ENCODE measurements around the gene CALML4.
"Not testable (repeated sequence)": the region's sequence is repeated elsewhere in the genome, so short reads cannot be mapped to it uniquely, and the experiment has no call there.

The CALML4 gene

DNA sequence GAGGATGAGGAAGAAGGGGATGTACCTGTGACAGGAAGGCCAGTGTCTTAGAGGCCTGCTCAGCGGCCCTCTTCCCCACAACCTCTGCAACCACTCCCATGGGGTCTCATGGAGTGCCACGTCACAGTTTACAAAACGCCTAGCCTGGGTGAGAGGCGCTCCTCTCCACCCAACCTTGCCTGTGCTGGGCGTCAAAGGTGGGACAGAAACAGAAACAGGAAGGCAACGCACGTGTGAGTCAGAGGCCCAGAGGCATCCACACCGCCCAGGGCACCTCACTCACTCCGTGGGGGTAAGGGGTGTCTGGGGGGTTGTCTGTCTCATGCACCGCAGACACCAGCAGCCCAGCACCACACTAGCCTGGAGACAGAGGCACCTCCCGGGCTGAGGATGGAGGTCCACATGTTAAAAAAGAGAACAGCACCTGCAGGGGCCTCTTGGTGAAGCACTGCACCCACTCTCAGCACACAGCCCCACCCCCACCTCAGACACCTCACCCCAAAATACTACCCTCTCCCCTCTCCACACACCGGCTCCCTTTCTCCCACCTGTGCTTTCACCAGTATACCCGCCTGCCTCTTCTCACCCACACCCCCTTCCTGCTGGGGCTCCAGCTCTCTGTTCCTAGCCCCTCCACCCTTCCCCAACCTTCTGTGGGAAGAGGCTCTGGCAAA is 4.7 kb upstream of the CALML4 start:
- in situ Hi-C loops (cut with HindIII; ENCODE audit: low pct_unique_long_range_greater_than_20kb, low sequenced_read_pairs), result no loop called here
- DNase-seq (ENCODE audit: low read depth in 1 of 2, low spot score in 1 of 2), result no peak

DNA sequence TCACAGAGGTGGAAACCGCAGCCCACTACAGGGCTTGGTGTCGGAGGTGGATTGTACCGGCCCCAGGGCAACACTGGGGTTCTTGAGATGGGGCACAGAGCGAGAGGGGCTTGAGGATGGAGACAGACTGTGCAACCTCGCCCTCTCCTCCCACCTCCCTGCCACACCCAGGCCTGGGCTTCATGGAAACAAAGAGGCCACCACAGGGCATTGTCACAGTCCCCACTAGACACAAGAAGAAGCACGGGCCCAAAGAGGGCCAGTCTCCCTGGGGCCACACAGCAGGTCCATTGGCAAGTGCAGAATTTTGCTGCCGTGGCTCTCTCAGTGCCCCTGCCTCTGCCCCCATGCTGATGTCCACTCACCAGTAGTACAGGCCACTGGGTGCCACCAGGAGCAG is 4.1 kb upstream of the CALML4 start:
- in situ Hi-C loops (cut with HindIII; ENCODE audit: low pct_unique_long_range_greater_than_20kb, low sequenced_read_pairs), result no loop called here
- no peak for DNase-seq (ENCODE audit: low read depth in 1 of 2, low spot score in 1 of 2)
- no peak for TF ChIP-seq JUND (IDR thresholded peaks at IDR 0.05; ENCODE audit: low read depth)

More for the DNA sequence above, 4.7 kb upstream of the CALML4 start:
- no peak for TF ChIP-seq JUND (IDR thresholded peaks at IDR 0.05; ENCODE audit: low read depth)

DNA sequence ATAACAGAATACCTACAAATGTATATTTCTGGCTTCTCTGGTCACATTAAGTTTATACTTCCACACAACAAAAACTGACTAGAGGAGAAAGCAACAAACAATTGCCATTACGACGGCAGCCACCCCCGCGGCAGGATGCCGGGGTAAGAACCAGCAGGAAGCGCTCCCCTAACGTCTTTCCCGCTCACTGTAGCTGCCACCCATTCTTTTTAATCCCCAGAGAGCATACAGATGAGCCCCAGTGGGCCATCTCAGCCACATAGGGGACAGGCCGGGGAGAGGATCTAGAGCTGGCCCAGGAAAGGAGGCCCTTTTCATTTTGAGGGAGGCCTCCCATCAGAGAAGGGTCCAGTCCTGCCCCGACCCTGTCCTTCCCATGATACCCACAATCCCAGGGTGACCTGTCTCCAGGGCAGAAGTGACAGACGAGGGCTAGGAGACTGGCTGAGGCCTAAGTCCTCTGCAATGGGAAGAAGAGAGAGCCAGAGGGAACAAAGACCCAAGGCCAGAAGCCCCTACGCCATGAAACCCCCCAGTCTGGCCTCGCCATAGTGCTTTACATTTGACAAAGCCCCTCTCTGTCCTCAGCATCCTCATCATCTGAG is 3.6 kb upstream of the CALML4 start:
- in situ Hi-C loops (cut with HindIII; ENCODE audit: low pct_unique_long_range_greater_than_20kb, low sequenced_read_pairs), result no loop called here
- no peak for TF ChIP-seq JUND (IDR thresholded peaks at IDR 0.05; ENCODE audit: low read depth)
- no peak for DNase-seq (ENCODE audit: low read depth in 1 of 2, low spot score in 1 of 2)

DNA sequence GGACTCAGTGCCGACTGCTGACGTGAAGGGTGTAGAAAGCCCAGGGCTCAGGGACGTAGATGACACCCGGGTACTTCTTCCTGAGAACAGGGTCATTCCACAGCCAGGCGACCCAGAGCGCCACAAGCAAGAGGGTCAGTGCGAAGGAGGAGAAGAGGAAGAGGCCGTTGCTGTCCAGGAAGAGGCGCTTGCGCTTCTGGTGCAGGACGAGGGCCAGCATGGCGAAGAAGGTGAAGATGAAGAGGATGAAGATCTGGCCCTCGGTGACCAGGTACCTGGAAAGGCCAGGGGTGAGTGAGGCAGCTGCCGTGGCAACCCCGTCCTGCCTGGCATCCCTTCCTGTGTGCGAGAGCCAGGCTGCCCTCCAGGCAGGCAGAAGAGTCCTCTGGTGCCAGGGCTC is 3.0 kb upstream of the CALML4 start:
- TF ChIP-seq JUND (IDR thresholded peaks at IDR 0.05; ENCODE audit: low read depth), result no peak
- no peak for DNase-seq (ENCODE audit: low read depth in 1 of 2, low spot score in 1 of 2)
- in situ Hi-C loops (cut with HindIII; ENCODE audit: low pct_unique_long_range_greater_than_20kb, low sequenced_read_pairs), result no loop called here

DNA sequence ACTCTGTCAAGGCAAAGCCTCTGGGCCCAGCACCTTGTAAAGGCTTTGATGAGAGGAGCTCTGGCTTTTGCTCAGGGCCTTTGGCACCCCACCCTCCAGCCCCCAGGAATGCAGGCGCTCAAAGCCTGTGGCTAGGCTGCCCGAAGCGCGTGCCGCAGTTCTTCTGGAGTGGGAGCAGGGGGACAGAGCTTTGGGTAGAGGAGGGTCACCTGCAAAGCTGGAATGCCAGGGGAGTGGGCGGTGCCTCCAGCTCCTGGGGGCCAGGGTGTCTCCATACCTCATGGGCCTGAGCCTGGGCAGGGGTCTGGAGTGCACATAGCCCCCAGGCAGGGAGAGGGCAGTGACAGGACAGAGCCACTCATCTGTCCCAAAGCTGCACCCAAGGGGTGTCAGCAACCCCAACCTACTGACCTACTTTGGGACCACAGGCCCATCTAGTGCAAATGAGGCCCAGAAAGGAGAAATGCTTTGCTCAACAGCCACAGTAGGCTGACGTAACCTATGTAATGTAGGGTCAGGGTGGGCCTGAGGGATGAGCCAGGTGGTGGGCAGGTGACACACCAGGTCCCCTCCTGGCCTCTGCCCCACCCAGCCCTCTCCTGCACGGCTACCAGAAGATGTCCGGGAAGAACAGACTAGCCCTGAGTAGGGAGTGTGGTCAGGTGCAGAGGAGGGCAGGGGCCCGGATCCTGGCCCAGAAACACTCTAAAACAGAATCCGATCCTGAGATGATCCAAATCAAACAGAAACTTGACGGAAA is 2.2 kb upstream of the CALML4 start:
- in situ Hi-C loops (cut with HindIII; ENCODE audit: low pct_unique_long_range_greater_than_20kb, low sequenced_read_pairs), result no loop called here
- DNase-seq (ENCODE audit: low read depth in 1 of 2, low spot score in 1 of 2), result no peak

DNA sequence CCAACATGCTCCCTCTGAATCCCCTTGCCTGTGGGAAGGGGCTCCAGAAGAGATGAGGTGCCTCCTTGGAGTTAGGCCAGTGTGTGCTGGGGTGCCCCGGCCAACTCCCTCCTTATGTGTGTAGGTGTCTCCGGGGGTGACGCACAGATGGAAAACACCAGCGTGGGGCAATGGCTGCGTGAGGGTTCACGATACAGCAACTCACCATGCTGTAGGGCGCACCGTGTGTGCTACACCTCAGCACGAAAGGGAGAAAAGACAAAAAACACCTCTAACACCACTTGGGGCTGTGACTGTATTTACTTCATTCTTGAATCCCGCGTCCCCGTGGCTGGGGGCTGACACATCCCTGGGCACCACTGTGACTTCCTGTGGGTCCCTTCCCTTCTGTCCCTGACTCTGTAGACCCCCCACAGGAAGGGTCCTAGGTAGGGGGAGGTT is 1.6 kb upstream of the CALML4 start:
- no peak for TF ChIP-seq JUND (IDR thresholded peaks at IDR 0.05; ENCODE audit: low read depth)
- no peak for DNase-seq (ENCODE audit: low read depth in 1 of 2, low spot score in 1 of 2)
- in situ Hi-C loops (cut with HindIII; ENCODE audit: low pct_unique_long_range_greater_than_20kb, low sequenced_read_pairs), result no loop called here

More for the DNA sequence above, 2.2 kb upstream of the CALML4 start:
- TF ChIP-seq JUND (IDR thresholded peaks at IDR 0.05; ENCODE audit: low read depth), result no peak

DNA sequence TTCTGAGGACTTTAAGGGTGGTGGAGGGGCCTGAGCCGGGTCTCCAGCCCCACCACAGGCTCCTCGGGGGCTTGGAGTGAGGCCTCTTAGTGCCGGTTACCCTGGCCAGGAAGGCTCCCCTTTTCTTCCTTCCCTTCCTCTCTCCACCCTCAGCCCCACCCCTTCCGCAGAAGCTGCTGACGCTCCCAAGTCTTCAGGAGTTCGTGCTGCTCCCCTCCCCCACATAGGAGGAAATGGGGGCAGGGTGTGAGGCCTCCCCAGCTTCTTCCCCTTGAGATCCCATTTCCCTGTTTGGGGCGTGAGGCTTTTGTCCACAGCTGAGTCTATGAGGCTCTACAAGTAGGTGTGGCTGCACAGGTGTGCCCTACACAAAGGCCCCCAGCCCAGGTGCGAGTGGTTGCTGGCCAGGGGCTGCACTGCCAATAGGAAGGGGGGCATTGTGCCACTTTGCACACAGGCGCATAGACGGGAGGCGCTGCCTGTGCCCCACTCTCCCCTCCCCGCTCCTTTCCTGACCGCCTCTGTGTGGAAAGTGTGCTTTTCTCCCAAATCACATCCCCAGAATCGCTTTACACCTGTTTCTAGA is 915 bp upstream of the CALML4 start:
- in situ Hi-C loops (cut with HindIII; ENCODE audit: low pct_unique_long_range_greater_than_20kb, low sequenced_read_pairs), result no loop called here
- DNase-seq (ENCODE audit: low read depth in 1 of 2, low spot score in 1 of 2), result no peak
- TF ChIP-seq JUND (IDR thresholded peaks at IDR 0.05; ENCODE audit: low read depth), result no peak

DNA sequence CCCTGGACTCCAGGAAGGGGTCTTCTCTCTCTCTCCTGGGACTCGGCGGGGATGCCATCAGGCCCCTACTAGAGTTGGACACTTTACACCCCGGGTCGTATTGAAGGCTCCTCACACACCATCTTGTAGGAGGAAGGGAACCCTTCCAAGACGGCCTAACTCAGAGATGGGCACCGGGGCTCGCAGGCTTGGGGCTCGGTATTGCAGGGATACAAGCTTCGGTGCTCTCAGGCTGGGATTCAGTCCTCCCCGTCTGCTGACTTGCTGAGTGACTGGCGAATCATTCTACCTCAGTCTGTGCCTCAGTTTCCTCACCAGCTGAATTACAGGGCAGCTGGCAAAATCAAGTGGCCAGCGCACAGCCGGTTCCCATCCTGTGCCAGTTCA is 419 bp upstream of the CALML4 start:
- no peak for DNase-seq (ENCODE audit: low read depth in 1 of 2, low spot score in 1 of 2)
- TF ChIP-seq JUND (IDR thresholded peaks at IDR 0.05; ENCODE audit: low read depth), result no peak
- in situ Hi-C loops (cut with HindIII; ENCODE audit: low pct_unique_long_range_greater_than_20kb, low sequenced_read_pairs), result no loop called here

DNA sequence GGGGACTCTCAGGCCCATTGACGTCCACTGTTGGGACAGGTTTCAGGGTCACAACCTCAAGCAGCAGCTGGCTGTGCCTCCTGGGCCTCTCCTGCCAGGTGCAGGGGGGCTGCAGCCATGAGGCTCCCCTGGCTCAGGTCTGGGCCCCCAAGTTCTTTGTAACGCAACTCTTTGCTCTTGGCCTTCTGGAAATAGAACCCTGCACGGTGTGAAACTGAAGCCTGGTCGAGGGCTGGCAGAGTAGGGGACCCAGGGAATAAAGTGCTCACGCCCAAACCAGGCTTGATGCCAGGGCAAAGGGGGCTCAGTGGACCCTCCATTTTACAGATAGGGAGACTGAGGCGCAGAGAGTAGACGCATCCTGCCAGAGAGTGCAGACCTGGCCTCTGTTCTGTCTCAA is 771 bp downstream of the CALML4 start:
- in situ Hi-C loops (cut with HindIII; ENCODE audit: low pct_unique_long_range_greater_than_20kb, low sequenced_read_pairs), result no loop called here
- TF ChIP-seq JUND (IDR thresholded peaks at IDR 0.05; ENCODE audit: low read depth), result no peak
- DNase-seq (ENCODE audit: low read depth in 1 of 2, low spot score in 1 of 2), result no peak

DNA sequence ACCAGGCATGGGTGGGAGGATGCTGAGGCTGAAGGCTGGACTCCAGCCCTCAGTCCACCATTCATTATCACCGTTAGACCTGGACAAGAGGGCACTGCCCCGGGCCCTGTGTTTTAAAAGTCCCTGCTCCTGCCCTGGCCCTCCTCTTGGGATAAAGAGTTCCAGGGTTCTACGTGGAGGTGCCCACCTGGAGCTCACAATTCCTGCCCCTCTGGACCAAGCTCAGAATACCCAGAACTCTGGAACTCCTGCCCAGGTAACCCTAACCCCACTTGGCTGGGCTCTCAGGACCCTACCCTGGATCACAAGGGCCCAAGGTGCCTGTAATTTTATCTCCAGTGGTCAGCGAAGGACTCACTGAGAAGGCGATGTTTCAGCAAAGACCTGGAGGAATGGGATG is 1.2 kb downstream of the CALML4 start:
- DNase-seq (ENCODE audit: low read depth in 1 of 2, low spot score in 1 of 2), result no peak
- in situ Hi-C loops (cut with HindIII; ENCODE audit: low pct_unique_long_range_greater_than_20kb, low sequenced_read_pairs), result no loop called here
- no peak for TF ChIP-seq JUND (IDR thresholded peaks at IDR 0.05; ENCODE audit: low read depth)

DNA sequence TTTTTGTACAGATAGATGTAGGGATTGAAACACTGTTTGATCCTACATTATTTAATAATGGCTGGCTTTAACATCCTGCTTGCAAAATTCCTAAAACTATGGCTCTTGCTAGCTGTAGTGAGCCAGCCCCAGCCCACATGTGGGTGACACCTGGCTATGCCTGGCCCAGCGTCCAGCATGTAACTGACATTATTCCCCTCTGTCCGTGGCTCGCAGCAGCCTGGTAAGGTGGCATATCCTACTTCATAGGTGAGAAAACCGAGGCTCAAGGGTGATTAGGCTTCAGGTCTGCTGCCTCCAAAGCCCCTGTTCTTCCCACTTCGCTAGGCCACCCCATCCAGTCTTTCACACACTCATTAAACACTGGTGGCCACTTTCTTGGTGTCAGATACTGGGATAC is 1.6 kb downstream of the CALML4 start:
- no peak for DNase-seq (ENCODE audit: low read depth in 1 of 2, low spot score in 1 of 2)
- in situ Hi-C loops (cut with HindIII; ENCODE audit: low pct_unique_long_range_greater_than_20kb, low sequenced_read_pairs), result no loop called here
- TF ChIP-seq JUND (IDR thresholded peaks at IDR 0.05; ENCODE audit: low read depth), result no peak

DNA sequence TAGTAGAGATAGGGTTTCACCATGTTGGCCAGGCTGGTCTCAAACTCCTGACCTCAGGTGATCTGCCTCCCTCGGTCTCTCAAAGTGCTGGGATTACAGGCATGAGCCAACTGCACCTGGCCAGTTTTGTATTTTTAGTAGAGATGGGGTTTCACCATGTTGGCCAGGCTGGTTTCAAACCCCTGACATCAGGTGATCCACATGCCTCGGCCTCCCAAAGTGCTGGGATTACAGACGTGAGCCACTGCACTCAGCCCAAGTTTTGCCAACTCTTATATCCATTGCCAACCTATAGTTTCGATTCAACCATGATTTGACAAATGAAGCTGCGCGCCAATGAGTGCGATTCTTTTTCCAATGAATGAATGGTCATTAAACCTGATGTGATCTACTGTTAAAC is 2.1 kb downstream of the CALML4 start:
- DNase-seq (ENCODE audit: low read depth in 1 of 2, low spot score in 1 of 2); in situ Hi-C loops (cut with HindIII; ENCODE audit: low pct_unique_long_range_greater_than_20kb, low sequenced_read_pairs): not testable (repeated sequence)

DNA sequence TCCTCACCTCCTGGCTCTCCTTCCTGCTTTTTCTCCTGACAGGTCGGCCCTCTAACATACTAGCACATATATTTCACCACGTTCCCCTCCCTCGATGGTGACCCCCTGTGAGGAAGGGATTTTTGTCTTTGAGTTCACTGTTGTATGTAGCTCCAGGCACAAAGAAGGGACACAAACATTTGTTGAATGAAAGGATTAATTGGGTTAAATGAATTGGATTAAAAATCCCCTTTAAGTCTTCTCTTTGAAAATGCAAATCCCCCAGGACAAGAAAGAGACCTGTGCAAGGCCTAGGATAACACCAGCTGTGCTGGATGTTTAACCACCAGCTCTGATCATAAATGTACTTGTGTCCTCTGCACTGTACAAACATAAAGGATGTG is 3.3 kb downstream of the CALML4 start:
- TF ChIP-seq JUND (IDR thresholded peaks at IDR 0.05; ENCODE audit: low read depth), result no peak
- in situ Hi-C loops (cut with HindIII; ENCODE audit: low pct_unique_long_range_greater_than_20kb, low sequenced_read_pairs), result no loop called here
- DNase-seq (ENCODE audit: low read depth in 1 of 2, low spot score in 1 of 2), result no peak

Data from T47D (cell line).